Measurements from ENCODE around the gene RNASE4.

GRCh38 chr14:20714593-20715250, 30.4 kb downstream of the RNASE4 start:
- TF ChIP-seq CTCF (IDR thresholded peaks at IDR 0.05): no peak
- no peak for TF ChIP-seq REST (IDR thresholded peaks at IDR 0.05; ENCODE audit: insufficient read depth in 1 of 2, low read depth in 2 of 2, low read length in 1 of 2)
- TF ChIP-seq POLR2AphosphoS5 (IDR thresholded peaks at IDR 0.05; ENCODE audit: low read depth, low read length): no peak
- no peak for TF ChIP-seq SIN3A (IDR thresholded peaks at IDR 0.05; ENCODE audit: borderline replicate concordance, insufficient read depth, low read depth, low read length)

Data from Panc1 (cell line).